ENCODE data around the gene MRGPRG.

Gene MRGPRG

DNA sequence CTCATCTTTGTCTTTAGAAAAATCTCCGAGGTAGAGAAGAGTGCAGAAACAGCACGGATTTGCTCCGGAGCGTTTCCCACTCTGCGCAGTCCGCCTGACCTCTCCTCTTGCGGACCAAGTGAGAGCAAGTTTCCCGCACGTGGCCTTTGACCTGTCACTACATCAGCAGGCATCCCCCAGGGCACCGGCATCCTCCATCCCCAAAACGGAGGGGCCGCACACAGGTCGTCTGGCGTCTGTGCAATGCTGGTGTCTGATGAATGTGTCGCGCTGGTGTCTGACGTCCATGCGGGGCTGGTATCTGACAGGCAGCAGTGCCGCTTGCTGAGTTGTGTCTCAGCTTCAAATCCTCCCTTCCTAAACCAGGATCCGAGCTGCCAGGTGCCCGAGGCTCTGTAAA is 14.3 kb upstream of the MRGPRG start:
- no peaks in the 10 kb centered on the region for H3K9me3 ChIP-seq (ENCODE audit: insufficient read depth, low read length, severe bottlenecking)
- ATAC-seq (ENCODE audit: insufficient read depth, low read depth) (no peak), DNase-seq (no peak)
- H3K79me2 ChIP-seq (ENCODE audit: insufficient read depth, low read length), result no peaks in the 10 kb centered on the region
- no peak overlapping the region for H3K9ac ChIP-seq (ENCODE audit: low read depth, low read length)
- no peak overlapping the region for H3K4me2 ChIP-seq (ENCODE audit: insufficient read depth, low read length)
- no peaks in the 10 kb centered on the region for H4K20me1 ChIP-seq (ENCODE audit: insufficient read depth, low read length)
- no peak overlapping the region for H2AFZ ChIP-seq (ENCODE audit: low read depth, low read length)
- H3K27me3 ChIP-seq (ENCODE audit: insufficient read depth, low read length, poor library complexity), result peaks cover 5% of the 10 kb centered on the region
- H3K36me3 ChIP-seq (ENCODE audit: insufficient read depth, low read length), result no peaks in the 10 kb centered on the region
- H3K27ac ChIP-seq (ENCODE audit: low read length), result no peak overlapping the region
- H3K4me1 ChIP-seq (ENCODE audit: insufficient read depth, low read length), result no peaks in the 10 kb centered on the region
- no peak for TF ChIP-seq EZH2 (IDR thresholded peaks at IDR 0.05; ENCODE audit: borderline replicate concordance, low read depth, low read length, severe bottlenecking)
- TF ChIP-seq, protein P1, sequence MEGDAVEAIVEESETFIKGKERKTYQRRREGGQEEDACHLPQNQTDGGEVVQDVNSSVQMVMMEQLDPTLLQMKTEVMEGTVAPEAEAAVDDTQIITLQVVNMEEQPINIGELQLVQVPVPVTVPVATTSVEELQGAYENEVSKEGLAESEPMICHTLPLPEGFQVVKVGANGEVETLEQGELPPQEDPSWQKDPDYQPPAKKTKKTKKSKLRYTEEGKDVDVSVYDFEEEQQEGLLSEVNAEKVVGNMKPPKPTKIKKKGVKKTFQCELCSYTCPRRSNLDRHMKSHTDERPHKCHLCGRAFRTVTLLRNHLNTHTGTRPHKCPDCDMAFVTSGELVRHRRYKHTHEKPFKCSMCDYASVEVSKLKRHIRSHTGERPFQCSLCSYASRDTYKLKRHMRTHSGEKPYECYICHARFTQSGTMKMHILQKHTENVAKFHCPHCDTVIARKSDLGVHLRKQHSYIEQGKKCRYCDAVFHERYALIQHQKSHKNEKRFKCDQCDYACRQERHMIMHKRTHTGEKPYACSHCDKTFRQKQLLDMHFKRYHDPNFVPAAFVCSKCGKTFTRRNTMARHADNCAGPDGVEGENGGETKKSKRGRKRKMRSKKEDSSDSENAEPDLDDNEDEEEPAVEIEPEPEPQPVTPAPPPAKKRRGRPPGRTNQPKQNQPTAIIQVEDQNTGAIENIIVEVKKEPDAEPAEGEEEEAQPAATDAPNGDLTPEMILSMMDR (IDR thresholded peaks at IDR 0.05; ENCODE audit: borderline replicate concordance, extremely low read depth, low read length, poor library complexity, severe bottlenecking), result no peak
- H3K4me3 ChIP-seq (ENCODE audit: low read depth in 1 of 2, low read length in 2 of 2), result no peak overlapping the region

DNA sequence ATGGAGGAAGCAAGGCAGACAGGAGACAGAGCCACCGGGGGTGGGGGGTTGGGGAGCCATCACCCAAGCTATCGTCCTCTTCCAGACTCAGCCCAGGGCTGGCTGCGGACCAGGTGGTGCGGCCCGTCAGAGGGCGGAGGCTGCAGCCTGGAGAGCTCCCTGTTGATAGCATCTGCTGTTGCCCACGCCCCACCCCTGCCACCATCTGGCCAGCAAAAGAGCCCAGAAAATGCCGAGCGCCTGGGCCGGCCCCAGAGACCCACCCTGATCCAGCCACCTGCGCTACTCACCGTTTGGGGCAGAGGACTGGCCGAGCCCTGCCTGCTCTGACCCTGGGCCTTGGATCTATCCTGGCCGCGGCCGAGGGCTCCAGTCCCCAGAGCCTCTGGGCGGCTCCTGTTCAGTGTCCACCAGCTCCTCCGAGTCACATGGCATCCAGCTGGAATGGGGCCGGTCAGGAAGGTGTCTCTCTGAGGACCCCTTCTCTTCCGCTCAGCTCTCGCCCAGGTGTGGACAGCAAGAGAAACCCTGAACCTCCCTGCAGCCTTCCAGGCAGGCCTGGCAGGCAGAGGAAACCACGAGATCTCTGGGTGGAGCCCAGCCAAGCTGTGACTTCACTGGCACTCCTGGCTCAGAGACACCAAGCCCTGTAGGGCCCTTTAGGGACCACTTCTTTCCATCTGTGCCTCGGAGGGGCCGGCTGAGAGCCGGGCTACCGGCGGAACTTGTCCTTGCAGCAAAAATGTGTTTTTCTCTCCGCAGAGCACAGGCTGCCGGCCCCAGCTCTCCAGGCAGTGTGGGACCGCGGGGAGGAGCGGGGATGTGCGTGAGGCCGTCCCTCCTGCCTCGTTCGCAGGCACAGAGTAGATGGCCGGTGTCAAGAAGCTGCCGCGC is 13.5 kb upstream of the MRGPRG start, which contains the start of gene MRGPRE:
Gene MRGPRE, minus strand, starts transcription at position 567 of the 894 bp plus-strand sequence. CDS start 3,618 bp downstream, outside the sequence.
- no peaks in the 10 kb centered on the region for H4K20me1 ChIP-seq (ENCODE audit: insufficient read depth, low read length)
- no peak within 1 kb of the TSS for H3K27ac ChIP-seq (ENCODE audit: low read length)
- H3K79me2 ChIP-seq (ENCODE audit: insufficient read depth, low read length), result no peaks in the 10 kb centered on the region
- no peak within 1 kb of the TSS for H3K4me2 ChIP-seq (ENCODE audit: insufficient read depth, low read length)
- H3K4me3 ChIP-seq (ENCODE audit: low read depth in 1 of 2, low read length in 2 of 2), result no peak within 1 kb of the TSS
- H3K27me3 ChIP-seq (ENCODE audit: insufficient read depth, low read length, poor library complexity), result peaks cover 5% of the 10 kb centered on the region
- DNase-seq, result peak; percentile 9
- no peak within 1 kb of the TSS for H3K9ac ChIP-seq (ENCODE audit: low read depth, low read length)
- peak; percentile 47; the same call in 2 of the 3 replicates for ATAC-seq (ENCODE audit: insufficient read depth, low read depth)
- no peaks in the 10 kb centered on the region for H3K4me1 ChIP-seq (ENCODE audit: insufficient read depth, low read length)
- TF ChIP-seq EZH2 (IDR thresholded peaks at IDR 0.05; ENCODE audit: borderline replicate concordance, low read depth, low read length, severe bottlenecking), result no peak
- TF ChIP-seq, protein P1 (IDR thresholded peaks at IDR 0.05; ENCODE audit: borderline replicate concordance, extremely low read depth, low read length, poor library complexity, severe bottlenecking), result no peak
- H2AFZ ChIP-seq (ENCODE audit: low read depth, low read length), result no peak within 1 kb of the TSS
- H3K9me3 ChIP-seq (ENCODE audit: insufficient read depth, low read length, severe bottlenecking), result no peaks in the 10 kb centered on the region
- H3K36me3 ChIP-seq (ENCODE audit: insufficient read depth, low read length), result no peaks in the 10 kb centered on the region

DNA sequence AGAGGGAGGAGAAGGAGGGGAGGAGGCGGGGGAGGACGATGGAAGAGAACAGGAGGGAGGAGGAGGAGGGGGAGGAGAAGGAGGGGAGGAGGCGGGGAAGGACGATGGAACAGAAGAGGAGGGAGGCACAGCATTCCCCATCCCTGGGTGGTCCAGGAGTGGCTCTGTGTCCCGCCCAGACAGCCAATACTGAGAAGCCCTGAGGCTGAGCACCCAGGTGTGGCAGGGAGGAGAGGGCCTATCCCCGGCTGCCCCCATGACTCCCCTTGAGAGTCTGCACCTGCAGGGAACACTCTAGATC is 12.9 kb upstream of the MRGPRG start:
- Histone ChIP-seq H2AFZ (ENCODE audit: low read depth, low read length) (no peak overlapping the region), H3K4me3 (ENCODE audit: low read depth in 1 of 2, low read length in 2 of 2) (no peak overlapping the region), H3K9me3 (ENCODE audit: insufficient read depth, low read length, severe bottlenecking) (no peaks in the 10 kb centered on the region), H3K9ac (ENCODE audit: low read depth, low read length) (no peak overlapping the region), H4K20me1 (ENCODE audit: insufficient read depth, low read length) (no peaks in the 10 kb centered on the region), H3K4me2 (ENCODE audit: insufficient read depth, low read length) (no peak overlapping the region), H3K27ac (ENCODE audit: low read length) (no peak overlapping the region), H3K36me3 (ENCODE audit: insufficient read depth, low read length) (no peaks in the 10 kb centered on the region), H3K27me3 (ENCODE audit: insufficient read depth, low read length, poor library complexity) (peaks cover 5% of the 10 kb centered on the region), H3K79me2 (ENCODE audit: insufficient read depth, low read length) (no peaks in the 10 kb centered on the region), H3K4me1 (ENCODE audit: insufficient read depth, low read length) (no peaks in the 10 kb centered on the region)
- peak; percentile 35; the same call in 1 of the 3 replicates for ATAC-seq (ENCODE audit: insufficient read depth, low read depth)
- DNase-seq, result no peak
- no peak for TF ChIP-seq EZH2 (IDR thresholded peaks at IDR 0.05; ENCODE audit: borderline replicate concordance, low read depth, low read length, severe bottlenecking)
- TF ChIP-seq, protein P1 (IDR thresholded peaks at IDR 0.05; ENCODE audit: borderline replicate concordance, extremely low read depth, low read length, poor library complexity, severe bottlenecking), result no peak
